Muscle layer of duodenum (tissue), 2 donors: ENCODE data around the gene NFIX.
A peak's percentile ranks its signal among the peaks of the same experiment; 100 is the strongest.

Experiments
- H3K27ac ChIP-seq: one replicate; pipeline ENCODE4 v1.7.0; 2013; ENCODE audit warnings: mild to moderate bottlenecking, low read length
- H3K27me3 ChIP-seq: one replicate; pipeline ENCODE4 v1.7.0; 2013; ENCODE audit warnings: low read depth, mild to moderate bottlenecking, control low read depth, low read length
- H3K36me3 ChIP-seq, 2 donors: one replicate each; pipeline ENCODE4 v1.7.0; 2013; ENCODE audit warnings: low read length in 2 of 2, control low read depth in 1 of 2, mild to moderate bottlenecking in 1 of 2; ENCODE audit not compliant: insufficient read depth in 2 of 2, control insufficient read depth in 1 of 2
- H3K4me1 ChIP-seq, 2 donors: one replicate each; pipeline ENCODE4 v1.7.0; 2013; ENCODE audit warnings: low read length in 2 of 2, mild to moderate bottlenecking in 2 of 2, control low read depth in 1 of 2, moderate library complexity in 1 of 2; ENCODE audit not compliant: insufficient read depth in 2 of 2, control insufficient read depth in 1 of 2
- H3K4me3 ChIP-seq, 2 donors: one replicate each; pipeline ENCODE4 v1.7.0; 2013; ENCODE audit warnings: low read length in 2 of 2, low read depth in 1 of 2, mild to moderate bottlenecking in 1 of 2
- H3K9me3 ChIP-seq, 2 donors: one replicate each; pipeline ENCODE4 v1.7.0; 2013; ENCODE audit warnings: low read length in 2 of 2, control low read depth in 1 of 2, mild to moderate bottlenecking in 1 of 2; ENCODE audit not compliant: control insufficient read depth in 1 of 2
- donor health status: healthy.

NFIX gene

DNA sequence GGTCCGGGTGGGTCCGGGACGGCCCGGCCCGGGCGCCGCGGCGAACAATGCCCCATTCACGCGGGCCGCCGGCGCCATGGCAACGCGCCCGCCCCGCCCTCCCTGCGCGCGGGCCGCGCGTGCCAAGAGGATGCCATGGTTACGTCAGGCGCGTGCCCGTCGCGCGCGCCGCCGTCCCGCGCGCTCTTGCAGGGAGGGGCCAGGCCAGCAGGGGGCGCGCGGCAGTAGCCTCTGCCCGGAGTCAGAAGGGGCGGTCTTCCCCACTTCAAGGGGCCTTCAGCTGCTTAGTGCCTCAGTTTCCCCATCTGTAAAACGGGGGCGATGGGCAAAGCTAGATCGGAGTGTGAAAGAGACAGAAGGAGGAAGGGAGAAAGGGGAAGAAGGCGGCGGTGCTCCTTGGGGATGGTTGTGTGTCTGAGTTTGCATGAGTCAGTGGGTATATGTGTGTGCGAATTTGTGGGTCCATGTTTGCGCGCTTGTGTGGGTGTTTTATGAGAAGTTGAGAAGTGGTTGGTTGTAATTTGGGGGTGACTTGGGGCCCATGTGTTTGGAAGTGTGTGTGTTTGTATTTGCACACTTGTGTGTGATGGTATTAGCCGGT, 11.6 kb upstream of the NFIX start:
- Histone ChIP-seq H3K27ac (no peak overlapping the region), H3K4me3 (peak overlapping the region in 1 of 2 donors; percentile 30), H3K36me3 (no peaks in the 10 kb centered on the region), H3K9me3 (no peaks in the 10 kb centered on the region), H3K27me3 (no peaks in the 10 kb centered on the region), H3K4me1 (peaks cover 4 to 7% of the 10 kb centered on the region in 2 donors)

DNA sequence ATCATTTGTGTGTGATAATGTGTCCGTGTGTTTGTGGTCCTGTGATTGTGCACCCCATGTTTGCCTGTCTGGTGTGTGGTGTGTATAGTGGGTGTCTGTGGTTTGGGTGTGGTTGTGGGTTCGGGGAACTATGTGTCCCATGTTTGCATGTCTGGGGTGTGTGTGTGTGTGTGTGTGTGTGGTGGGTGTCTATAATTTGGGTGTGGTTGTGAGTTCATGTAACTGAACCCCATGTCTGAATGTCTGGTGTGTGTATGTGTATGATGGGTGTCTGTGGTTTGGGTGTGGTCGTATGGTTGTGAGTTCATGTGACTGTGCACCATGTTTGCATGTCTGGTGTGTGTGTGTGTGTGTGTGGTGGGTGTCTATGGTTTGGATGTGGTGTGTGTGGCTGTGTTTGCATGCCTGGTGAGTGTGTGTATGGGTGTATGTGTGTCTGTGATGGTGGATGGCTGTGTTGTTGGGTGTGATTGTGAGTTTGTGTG, 11.1 kb upstream of the NFIX start:
- no peak overlapping the region for H3K27ac ChIP-seq
- H3K4me3 ChIP-seq: no peak overlapping the region
- H3K27me3 ChIP-seq: no peaks in the 10 kb centered on the region
- H3K9me3 ChIP-seq: no peaks in the 10 kb centered on the region
- H3K4me1 ChIP-seq: peaks cover 4 to 7% of the 10 kb centered on the region in 2 donors
- no peaks in the 10 kb centered on the region for H3K36me3 ChIP-seq

DNA sequence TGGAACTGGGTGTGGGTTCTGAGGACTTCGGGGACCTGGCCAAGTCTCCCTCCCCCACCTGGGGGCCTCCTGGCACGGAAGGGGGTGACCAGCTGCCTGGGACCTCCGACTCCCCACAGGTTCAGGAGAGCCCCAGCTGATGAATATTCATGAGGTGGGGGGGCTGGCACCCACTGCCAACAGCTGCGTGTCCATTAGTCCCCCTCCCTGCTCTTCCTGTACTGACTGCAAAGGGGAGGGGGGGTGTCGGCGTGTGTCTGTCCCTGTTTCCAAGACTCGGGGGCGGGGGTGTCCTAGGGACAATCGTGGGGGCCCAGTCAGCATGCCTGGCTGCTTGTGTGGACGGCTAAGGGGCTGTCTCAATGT, 10.6 kb upstream of the NFIX start:
- Histone ChIP-seq H3K27ac (no peak overlapping the region), H3K36me3 (no peaks in the 10 kb centered on the region), H3K4me1 (peaks cover 4 to 7% of the 10 kb centered on the region in 2 donors), H3K27me3 (no peaks in the 10 kb centered on the region), H3K4me3 (no peak overlapping the region), H3K9me3 (no peaks in the 10 kb centered on the region)

DNA sequence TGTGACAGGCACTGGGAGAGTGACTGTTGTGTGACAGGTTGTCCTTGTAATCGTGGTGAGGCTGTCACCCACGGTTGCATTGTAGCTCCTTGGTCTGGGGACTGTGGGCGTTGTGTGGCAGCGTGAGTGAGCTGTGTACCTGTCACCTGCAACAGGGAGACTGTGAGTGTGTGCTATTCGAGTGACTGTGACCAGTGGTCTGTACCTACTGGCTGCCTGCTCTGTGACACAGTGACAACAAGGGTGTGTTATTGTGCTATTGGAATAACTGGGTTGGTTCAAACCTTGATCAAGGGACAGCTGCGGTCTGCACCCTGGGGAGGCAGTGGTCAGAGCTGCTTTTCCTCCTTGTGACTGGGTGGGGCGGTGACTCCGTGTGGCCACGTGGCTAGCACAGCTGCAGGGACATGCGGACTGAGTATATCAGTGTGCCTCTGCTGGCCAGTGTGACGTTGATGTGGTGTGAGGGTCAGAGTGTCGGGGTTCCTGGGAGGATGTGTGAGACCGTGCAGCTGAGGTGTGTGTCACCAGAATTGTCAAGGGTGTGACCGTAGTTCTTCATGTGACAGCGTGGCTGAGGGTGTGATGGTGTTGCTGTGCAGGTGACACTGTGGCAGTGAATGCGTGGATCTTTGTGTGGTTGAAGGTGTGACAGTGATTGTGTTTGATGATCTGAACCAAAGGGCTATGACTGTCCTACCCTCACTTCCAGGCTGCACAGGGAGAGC, 10.1 kb upstream of the NFIX start:
- H3K36me3 ChIP-seq: no peaks in the 10 kb centered on the region
- H3K9me3 ChIP-seq: no peaks in the 10 kb centered on the region
- no peak overlapping the region for H3K27ac ChIP-seq
- H3K27me3 ChIP-seq: no peaks in the 10 kb centered on the region
- no peak overlapping the region for H3K4me3 ChIP-seq
- peaks cover 4 to 7% of the 10 kb centered on the region in 2 donors for H3K4me1 ChIP-seq

DNA sequence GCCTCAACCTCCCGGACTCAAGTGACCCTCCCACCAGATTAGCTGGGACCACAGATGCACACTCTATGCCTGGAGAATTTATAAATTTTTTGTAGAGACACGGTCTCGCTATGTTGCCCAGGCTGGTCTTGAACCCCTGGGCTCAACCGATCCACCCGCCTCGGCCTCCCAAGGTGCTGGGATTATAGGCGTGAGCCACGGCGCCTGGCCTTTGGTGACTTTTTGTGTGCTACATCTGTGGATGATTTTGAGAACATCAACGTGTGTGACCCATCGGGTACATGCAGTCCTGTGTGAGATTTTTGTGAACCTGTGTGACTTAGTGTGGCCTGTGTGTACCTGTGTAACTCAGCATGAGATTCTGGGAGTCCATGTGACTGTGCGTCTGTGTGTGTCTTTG, 8.5 kb upstream of the NFIX start:
- H3K9me3 ChIP-seq: no peaks in the 10 kb centered on the region
- H3K4me1 ChIP-seq: peaks cover 4 to 7% of the 10 kb centered on the region in 2 donors
- H3K27me3 ChIP-seq: no peaks in the 10 kb centered on the region
- no peaks in the 10 kb centered on the region for H3K36me3 ChIP-seq
- no peak overlapping the region for H3K27ac ChIP-seq
- no peak overlapping the region for H3K4me3 ChIP-seq

DNA sequence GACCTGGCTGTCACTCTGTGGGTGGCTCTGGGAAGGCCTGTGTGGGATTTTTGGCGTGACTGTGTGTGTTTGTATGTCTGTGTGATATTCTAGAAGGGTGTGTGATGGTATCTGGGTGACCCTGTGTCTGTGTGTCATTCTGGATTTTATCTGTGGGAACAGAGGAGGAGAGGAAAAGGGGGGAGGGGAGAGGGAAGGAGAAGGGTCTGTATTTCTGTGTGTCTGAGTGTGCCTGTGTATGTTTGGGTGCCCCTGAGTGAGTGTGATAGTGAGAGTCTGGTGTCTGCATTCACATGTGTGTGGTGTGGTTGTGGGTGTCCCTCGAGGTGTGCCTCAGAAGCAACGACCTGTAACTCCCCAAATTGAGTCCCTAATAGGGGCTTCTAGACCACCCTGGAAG, 8.1 kb upstream of the NFIX start:
- Histone ChIP-seq H3K27me3 (no peaks in the 10 kb centered on the region), H3K36me3 (no peaks in the 10 kb centered on the region), H3K9me3 (no peaks in the 10 kb centered on the region), H3K4me3 (no peak overlapping the region), H3K27ac (no peak overlapping the region), H3K4me1 (peaks cover 4 to 7% of the 10 kb centered on the region in 2 donors)

DNA sequence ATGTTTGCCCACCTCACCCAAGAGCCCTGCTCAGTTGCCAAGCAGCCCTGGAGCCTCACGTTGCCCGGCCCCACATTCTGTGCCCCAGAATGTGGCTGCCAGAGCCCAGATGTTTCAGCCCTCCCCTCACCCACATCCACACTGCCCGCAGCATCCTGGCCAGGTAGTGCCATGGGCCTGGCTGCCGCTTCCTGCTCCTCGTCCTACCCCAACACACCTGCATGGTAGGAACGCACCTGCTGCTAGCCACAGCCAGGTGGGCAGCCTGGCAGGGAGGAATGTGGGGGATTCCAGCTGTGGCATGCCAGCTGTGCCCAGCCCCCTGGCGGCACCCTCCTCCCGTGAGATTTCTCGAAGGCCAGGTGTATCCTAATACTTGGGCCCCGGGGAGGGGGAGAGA, 7.5 kb upstream of the NFIX start:
- peaks cover 4 to 7% of the 10 kb centered on the region in 2 donors for H3K4me1 ChIP-seq
- H3K4me3 ChIP-seq: no peak overlapping the region
- H3K9me3 ChIP-seq: no peaks in the 10 kb centered on the region
- no peaks in the 10 kb centered on the region for H3K36me3 ChIP-seq
- no peaks in the 10 kb centered on the region for H3K27me3 ChIP-seq
- H3K27ac ChIP-seq: no peak overlapping the region

DNA sequence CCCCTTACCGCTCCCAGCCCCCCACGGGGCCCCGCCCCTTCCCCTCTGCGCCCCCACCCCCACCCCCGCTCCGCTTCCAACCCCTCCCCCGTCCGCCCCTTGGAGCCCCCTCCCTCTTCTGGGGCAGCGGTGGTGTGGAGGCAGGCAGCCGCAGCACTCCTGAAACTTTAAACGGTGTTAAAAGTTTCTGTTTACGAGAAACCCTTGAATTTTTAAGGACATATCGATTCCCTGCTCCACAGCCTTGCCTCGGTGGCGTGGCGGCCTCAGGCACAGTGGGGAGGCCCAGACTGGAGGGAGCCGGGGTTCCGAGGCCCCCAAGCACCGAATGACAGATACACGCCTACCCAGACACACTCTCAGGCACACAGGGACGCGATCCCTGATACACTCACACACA, 4.8 kb upstream of the NFIX start:
- Histone ChIP-seq H3K36me3 (no peaks in the 10 kb centered on the region), H3K27ac (no peak overlapping the region), H3K4me1 (peaks cover 0 to 6% of the 10 kb centered on the region in 2 donors), H3K27me3 (no peaks in the 10 kb centered on the region), H3K4me3 (no peak overlapping the region), H3K9me3 (no peaks in the 10 kb centered on the region)

DNA sequence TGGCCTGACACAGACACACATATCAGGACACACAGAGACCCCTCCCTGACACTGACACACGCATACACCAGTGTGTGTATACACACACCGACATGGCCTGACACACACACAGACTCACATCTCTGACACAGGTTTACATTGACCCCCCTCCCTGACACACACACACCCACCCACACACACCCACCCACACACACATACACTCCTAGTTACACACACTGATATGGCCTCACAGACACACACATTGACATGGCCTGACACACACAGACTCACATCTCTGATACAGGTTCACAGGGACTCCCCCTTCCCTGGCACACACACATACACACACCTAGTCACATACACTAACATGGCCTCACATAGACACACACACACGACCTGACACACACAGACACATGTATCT, 4.4 kb upstream of the NFIX start:
- no peaks in the 10 kb centered on the region for H3K27me3 ChIP-seq
- H3K27ac ChIP-seq: no peak overlapping the region
- no peaks in the 10 kb centered on the region for H3K36me3 ChIP-seq
- peaks cover 0 to 6% of the 10 kb centered on the region in 2 donors for H3K4me1 ChIP-seq
- no peak overlapping the region for H3K4me3 ChIP-seq
- no peaks in the 10 kb centered on the region for H3K9me3 ChIP-seq

DNA sequence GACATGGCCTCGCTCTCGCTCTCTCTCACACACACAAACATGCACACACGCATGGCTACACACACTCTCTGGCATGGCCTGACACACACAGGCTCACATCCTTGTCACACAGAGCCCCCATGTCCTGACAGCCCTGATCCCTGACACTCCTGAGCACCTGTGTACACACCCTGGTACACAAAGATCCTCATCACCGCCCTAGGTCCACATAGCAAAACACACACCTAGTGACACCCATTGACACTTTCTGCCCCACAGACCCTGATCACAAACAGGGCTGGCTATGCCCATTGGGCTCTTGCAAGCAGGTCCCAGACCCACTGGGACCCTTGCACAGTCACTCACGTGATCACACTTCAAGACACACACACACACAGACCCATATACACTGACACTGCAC, 4.0 kb upstream of the NFIX start:
- Histone ChIP-seq H3K27me3 (no peaks in the 10 kb centered on the region), H3K36me3 (no peaks in the 10 kb centered on the region)

DNA sequence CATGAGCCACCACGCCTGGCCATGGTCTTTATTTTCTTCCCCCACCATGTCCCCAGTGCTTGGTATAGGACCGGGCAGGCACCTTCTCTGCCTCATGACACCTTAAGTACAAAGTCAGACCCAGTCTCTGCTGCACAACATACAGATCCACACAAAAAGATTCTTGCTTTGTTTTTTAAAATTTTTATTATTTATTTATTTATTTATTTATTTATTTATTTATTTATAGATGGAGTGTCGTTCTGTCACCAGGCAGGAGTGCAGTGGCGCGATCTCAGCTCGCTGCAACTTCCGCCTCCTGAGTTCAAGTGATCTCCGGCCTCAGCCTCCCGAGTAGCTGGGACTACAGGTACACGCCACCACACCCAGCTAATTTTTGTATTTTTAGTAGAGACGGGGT, 2.5 kb upstream of the NFIX start:
- Histone ChIP-seq H3K27ac (no peak overlapping the region), H3K27me3 (no peaks in the 10 kb centered on the region), H3K4me1 (peaks cover 0 to 17% of the 10 kb centered on the region in 2 donors), H3K36me3 (no peaks in the 10 kb centered on the region), H3K9me3 (no peaks in the 10 kb centered on the region), H3K4me3 (no peak overlapping the region)

More for the DNA sequence above, 4.0 kb upstream of the NFIX start:
- Histone ChIP-seq H3K4me3 (no peak overlapping the region), H3K4me1 (peaks cover 0 to 6% of the 10 kb centered on the region in 2 donors), H3K27ac (no peak overlapping the region), H3K9me3 (no peaks in the 10 kb centered on the region)
